GM23248 (cell line): ENCODE results near the gene RPS19.

ENCODE experiments used
- EZH2 ChIP-seq: fragments of 200-600 bp; sonication (generic); IDR thresholded peaks from 2 replicates; pipeline ENCODE4 v1.6.1; 2018; ENCODE audit warnings: antibody characterized with exemption, mild to moderate bottlenecking; ENCODE audit not compliant: insufficient read depth, poor library complexity, severe bottlenecking
- EZH2phosphoT487 ChIP-seq: fragments of 200-600 bp; sonication (generic); IDR thresholded peaks from 2 replicates; pipeline ENCODE4 v1.6.1; 2018; ENCODE audit warnings: antibody characterized with exemption, moderate library complexity, mild to moderate bottlenecking, low read depth; ENCODE audit not compliant: insufficient read depth

GRCh38 chr19:41883463-41883820, 23.4 kb downstream of the RPS19 start:
- TF ChIP-seq EZH2phosphoT487 (no peak), EZH2 (no peak)
